ENCODE results near the gene OSBPL2. TPM values are rescaled to one million over a fixed set of nuclear protein-coding genes. Genes with fewer than 3 reads are reported as not detected.

Gene OSBPL2
- total RNA-seq, 1 donor from 2014 or later = 28.4 TPM

- H3K4me1 ChIP-seq = no peaks in the 10 kb centered on the region
- no peaks in the 10 kb centered on the region for H3F3A ChIP-seq (ENCODE audit: low read depth)
- no peak overlapping the region for H3K27ac ChIP-seq
- H3K4me3 ChIP-seq = no peak overlapping the region
- peaks cover 2% of the 10 kb centered on the region for H3K27me3 Mint-ChIP-seq (ENCODE audit: insufficient read depth, low read depth)
- H4K20me1 ChIP-seq (ENCODE audit: low read depth) = no peaks in the 10 kb centered on the region
- H3K9me3 ChIP-seq (ENCODE audit: low read depth) = no peaks in the 10 kb centered on the region
- H3K4me2 ChIP-seq = no peak overlapping the region
- H3K36me3 Mint-ChIP-seq = no peaks in the 10 kb centered on the region
- no peaks in the 10 kb centered on the region for H3K27me3 ChIP-seq
- H2AFZ ChIP-seq (replicated peaks) = no peak overlapping the region
- H3K79me2 ChIP-seq (ENCODE audit: low read depth) = no peaks in the 10 kb centered on the region
- H3K27ac Mint-ChIP-seq = no peak overlapping the region
- no peak overlapping the region for H3K4me3 Mint-ChIP-seq
- no peak for DNase-seq (ENCODE audit: low spot score)
- TF ChIP-seq EZH2phosphoT487 (IDR thresholded peaks at IDR 0.05) (no peak), EZH2 (IDR thresholded peaks at IDR 0.05) (no peak), CTCF (IDR thresholded peaks at IDR 0.05) (no peak)
- no peaks in the 10 kb centered on the region for H3K9me3 Mint-ChIP-seq
- no peaks in the 10 kb centered on the region for H3K36me3 ChIP-seq
- no peak overlapping the region for H3K9ac ChIP-seq
- H3K4me1 Mint-ChIP-seq = no peaks in the 10 kb centered on the region
Measured at GRCh38 chr20:62311832-62312661, 73.7 kb downstream of the OSBPL2 start.

- TF ChIP-seq EZH2phosphoT487 (IDR thresholded peaks at IDR 0.05) (no peak), CTCF (IDR thresholded peaks at IDR 0.05) (no peak), EZH2 (IDR thresholded peaks at IDR 0.05) (no peak)
- Mint-ChIP-seq H3K36me3 (no peaks in the 10 kb centered on the region), H3K9me3 (no peaks in the 10 kb centered on the region), H3K27me3 (ENCODE audit: insufficient read depth, low read depth) (peaks cover 2% of the 10 kb centered on the region), H3K4me3 (no peak overlapping the region), H3K27ac (no peak overlapping the region), H3K4me1 (no peaks in the 10 kb centered on the region)
- Histone ChIP-seq H3K27ac (no peak overlapping the region), H3K4me1 (no peaks in the 10 kb centered on the region), H3F3A (ENCODE audit: low read depth) (no peaks in the 10 kb centered on the region), H3K4me3 (no peak overlapping the region), H3K9ac (no peak overlapping the region), H3K9me3 (ENCODE audit: low read depth) (no peaks in the 10 kb centered on the region), H2AFZ (replicated peaks) (no peak overlapping the region), H3K36me3 (no peaks in the 10 kb centered on the region), H4K20me1 (ENCODE audit: low read depth) (no peaks in the 10 kb centered on the region), H3K27me3 (no peaks in the 10 kb centered on the region), H3K4me2 (no peak overlapping the region), H3K79me2 (ENCODE audit: low read depth) (no peaks in the 10 kb centered on the region)
- no peak for DNase-seq (ENCODE audit: low spot score)
Measured at GRCh38 chr20:62312662-62312977, 74.3 kb downstream of the OSBPL2 start.

DNA sequence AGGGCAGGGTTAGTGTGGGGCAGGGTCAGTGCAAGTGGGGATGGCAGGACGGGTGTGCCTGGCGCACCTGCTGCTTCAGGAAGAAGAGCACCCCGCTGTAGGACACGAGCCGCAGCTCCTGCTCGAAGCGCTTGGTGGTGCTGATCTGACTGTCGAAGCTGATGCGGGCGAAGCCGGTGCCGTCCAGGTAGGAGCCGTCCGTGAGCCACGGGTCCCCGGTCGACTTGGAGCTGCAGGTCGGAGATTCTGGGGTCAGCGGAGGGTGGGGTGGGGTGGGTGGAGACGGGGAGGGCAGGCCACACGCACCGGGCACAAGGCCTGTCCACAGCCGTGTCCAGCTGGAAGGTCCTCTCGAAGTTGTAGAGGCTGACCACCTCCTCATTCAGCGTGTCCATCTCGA is 74.7 kb downstream of the OSBPL2 start:
- H3K9me3 Mint-ChIP-seq = no peaks in the 10 kb centered on the region
- TF ChIP-seq EZH2phosphoT487 (IDR thresholded peaks at IDR 0.05) (no peak), EZH2 (IDR thresholded peaks at IDR 0.05) (no peak), CTCF (IDR thresholded peaks at IDR 0.05) (no peak)
- no peaks in the 10 kb centered on the region for H3K4me1 ChIP-seq
- no peaks in the 10 kb centered on the region for H3K36me3 Mint-ChIP-seq
- no peaks in the 10 kb centered on the region for H3K4me1 Mint-ChIP-seq
- no peak overlapping the region for H3K4me2 ChIP-seq
- H3K79me2 ChIP-seq (ENCODE audit: low read depth) = no peaks in the 10 kb centered on the region
- no peaks in the 10 kb centered on the region for H3K36me3 ChIP-seq
- H3K9me3 ChIP-seq (ENCODE audit: low read depth) = no peaks in the 10 kb centered on the region
- no peak overlapping the region for H3K4me3 ChIP-seq
- H3K9ac ChIP-seq = no peak overlapping the region
- H3F3A ChIP-seq (ENCODE audit: low read depth) = no peaks in the 10 kb centered on the region
- H3K4me3 Mint-ChIP-seq = no peak overlapping the region
- no peaks in the 10 kb centered on the region for H3K27me3 ChIP-seq
- DNase-seq (ENCODE audit: low spot score) = no peak
- H2AFZ ChIP-seq (replicated peaks) = no peak overlapping the region
- H4K20me1 ChIP-seq (ENCODE audit: low read depth) = no peaks in the 10 kb centered on the region
- no peak overlapping the region for H3K27ac ChIP-seq
- H3K27ac Mint-ChIP-seq = no peak overlapping the region
- peaks cover 2% of the 10 kb centered on the region for H3K27me3 Mint-ChIP-seq (ENCODE audit: insufficient read depth, low read depth)

Data from neural progenitor cell (in vitro differentiated cells).